Activated T-cell treated with anti-CD3 and anti-CD28 coated beads, Interleukin-2, amount 50 U/mL, for 72 hours (primary cell): ENCODE data around the gene DPM2. TPM values are rescaled to one million over a fixed set of nuclear protein-coding genes. Genes with fewer than 3 reads are reported as not detected.
A peak's percentile ranks its signal among the peaks of the same experiment; 100 is the strongest.

Experiments used
- ATAC-seq, 2 donors: fragments of 150-1000 bp; cut with Tn5 transposase; replicated peaks in 1 of 2; 2 replicates each; pipeline ENCODE4 v1.10.0; 2021; ENCODE audit warnings: moderate library complexity in 2 of 2, mild to moderate bottlenecking in 1 of 2
- DNase-seq, 2 donors: peaks; one replicate each; pipeline ENCODE4 v3.0.0; 2021 to 2022; ENCODE audit warnings: mixed read lengths in 1 of 2
- H3K27ac Mint-ChIP-seq: one replicate; pipeline ENCODE4 v1.8.0; 2022; ENCODE audit warnings: mild to moderate bottlenecking, moderate library complexity, mixed read lengths
- H3K27me3 Mint-ChIP-seq: one replicate; pipeline ENCODE4 v1.8.0; 2022; ENCODE audit warnings: low read depth, mixed read lengths
- H3K36me3 Mint-ChIP-seq, 2 donors: one replicate each; pipeline ENCODE4 v1.8.0; 2022; ENCODE audit warnings: mixed read lengths in 2 of 2, mild to moderate bottlenecking in 1 of 2; ENCODE audit not compliant: insufficient read depth in 2 of 2
- H3K4me1 Mint-ChIP-seq: one replicate; pipeline ENCODE4 v1.8.0; 2022; ENCODE audit warnings: low read depth, mixed read lengths
- H3K4me3 Mint-ChIP-seq, 2 donors: one replicate each; pipeline ENCODE4 v1.8.0; 2022; ENCODE audit warnings: mild to moderate bottlenecking in 2 of 2, mixed read lengths in 2 of 2, moderate library complexity in 2 of 2
- H3K9me3 Mint-ChIP-seq, 2 donors: one replicate each; pipeline ENCODE4 v1.8.0; 2022; ENCODE audit warnings: mixed read lengths in 2 of 2
- total RNA-seq, 2 donors: library from RNA; stranded (reverse); gene quantifications; one replicate each; pipeline ENCODE4 v1.2.3, GENCODE V29; 2022

Gene DPM2
- total RNA-seq, 2 donors from 2014 or later, result 44.2 to 51.1 TPM

DNA sequence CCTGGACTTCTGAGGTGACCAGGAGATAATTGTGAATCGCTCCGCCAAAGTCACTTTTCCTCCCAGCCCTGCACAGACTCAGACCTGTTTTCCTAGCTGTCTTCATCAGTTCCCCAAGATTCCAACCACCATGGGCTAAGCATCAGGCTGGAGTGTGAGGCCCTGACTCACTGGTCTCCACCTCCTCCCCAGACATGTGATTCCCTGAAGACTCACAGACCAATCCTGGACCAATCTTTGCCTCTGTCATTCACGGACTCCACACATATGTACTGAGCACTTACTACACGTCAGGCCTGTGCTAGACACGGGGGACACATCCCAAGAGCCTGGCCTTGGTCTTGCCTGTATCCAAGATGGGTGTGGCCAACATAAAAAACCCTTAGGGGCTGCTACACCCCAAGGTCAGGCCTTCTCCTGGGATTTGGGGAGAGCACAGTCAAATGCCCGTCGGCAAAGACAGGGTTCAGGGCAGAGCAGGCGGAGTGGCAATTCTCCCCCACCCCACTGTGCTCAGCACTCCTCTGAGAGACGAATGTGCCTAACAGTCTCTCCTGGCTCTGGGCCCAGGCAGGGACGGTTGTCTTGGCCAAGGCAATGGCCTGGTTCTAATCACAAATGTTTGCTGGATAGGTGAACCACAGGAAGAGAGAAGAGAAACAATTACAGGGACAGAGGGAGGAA, 31.2 kb upstream of the DPM2 start:
- H3K9me3 Mint-ChIP-seq, result no peaks in the 10 kb centered on the region
- ATAC-seq (no peak), DNase-seq (no peak)
- no peaks in the 10 kb centered on the region for H3K27me3 Mint-ChIP-seq
- H3K4me1 Mint-ChIP-seq, result peaks cover 100% of the 10 kb centered on the region
- peak overlapping the region; percentile 73 to 90 for H3K4me3 Mint-ChIP-seq
- H3K36me3 Mint-ChIP-seq, result peaks cover 1 to 14% of the 10 kb centered on the region in 2 donors
- peak overlapping the region; percentile 94 for H3K27ac Mint-ChIP-seq

DNA sequence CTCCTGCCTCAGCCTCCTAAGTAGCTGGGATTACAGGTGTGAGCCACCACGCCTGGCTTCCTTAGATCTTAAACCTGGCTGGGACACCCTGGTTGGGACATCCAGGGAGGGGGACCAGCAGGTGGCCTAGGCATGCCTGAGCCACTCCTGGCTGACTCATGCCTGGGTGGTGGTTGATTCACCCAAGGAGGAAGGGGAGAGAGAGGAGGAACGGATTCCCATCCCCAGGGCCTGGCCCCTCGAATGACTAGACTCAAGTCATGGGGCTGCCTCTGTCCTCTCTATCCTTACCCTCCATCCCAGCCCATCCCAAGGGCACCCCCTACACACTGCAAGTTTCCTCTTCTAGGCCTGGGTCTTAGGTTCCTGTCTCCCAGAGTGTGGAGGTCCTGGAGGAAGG, 30.4 kb upstream of the DPM2 start:
- ATAC-seq, result peak in 1 of 2 donors; percentile 21
- Mint-ChIP-seq H3K9me3 (no peaks in the 10 kb centered on the region), H3K27me3 (no peaks in the 10 kb centered on the region), H3K4me3 (peak overlapping the region; percentile 73 to 90), H3K27ac (peak overlapping the region; percentile 94), H3K4me1 (peaks cover 100% of the 10 kb centered on the region), H3K36me3 (peaks cover 1 to 14% of the 10 kb centered on the region in 2 donors)
- peak in 1 of 2 donors; percentile 67 for DNase-seq

DNA sequence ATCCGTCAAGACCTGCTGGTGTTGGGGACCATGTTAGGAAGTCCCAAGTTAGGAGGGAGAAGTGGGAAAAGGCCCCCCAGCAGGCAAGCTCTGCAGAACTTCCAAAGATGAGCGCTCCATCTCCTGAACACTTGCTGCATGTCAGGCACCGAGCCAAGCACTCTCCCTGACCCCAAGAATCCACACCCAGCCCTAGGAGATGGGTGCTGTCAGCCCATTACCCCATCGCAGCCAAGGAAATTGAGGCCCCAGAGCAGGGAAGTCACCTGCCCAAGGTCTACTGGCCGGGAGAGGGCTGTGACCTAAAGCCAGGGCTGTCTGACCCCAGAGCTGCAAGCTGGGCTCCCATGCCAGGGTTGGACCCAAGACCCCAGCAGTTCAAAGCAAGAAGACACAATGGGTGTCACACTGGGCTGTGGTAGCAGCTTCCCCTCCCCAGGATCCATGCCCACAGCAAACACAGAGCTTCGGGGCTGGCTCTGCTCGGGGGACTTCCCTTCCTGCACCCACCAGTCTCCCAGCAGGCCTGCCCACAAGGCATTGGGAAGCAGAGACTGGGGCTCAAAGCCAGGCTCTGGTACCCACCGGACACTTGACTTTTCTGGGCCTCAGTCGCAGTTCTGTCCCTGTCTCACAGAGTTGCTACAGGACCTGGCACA, 29.6 kb upstream of the DPM2 start:
- Mint-ChIP-seq H3K9me3 (no peaks in the 10 kb centered on the region), H3K4me3 (peak overlapping the region; percentile 90 to 92), H3K27me3 (no peaks in the 10 kb centered on the region), H3K4me1 (peaks cover 100% of the 10 kb centered on the region), H3K27ac (peak overlapping the region; percentile 94), H3K36me3 (peaks cover 1 to 14% of the 10 kb centered on the region in 2 donors)
- DNase-seq (no peak), ATAC-seq (no peak)

DNA sequence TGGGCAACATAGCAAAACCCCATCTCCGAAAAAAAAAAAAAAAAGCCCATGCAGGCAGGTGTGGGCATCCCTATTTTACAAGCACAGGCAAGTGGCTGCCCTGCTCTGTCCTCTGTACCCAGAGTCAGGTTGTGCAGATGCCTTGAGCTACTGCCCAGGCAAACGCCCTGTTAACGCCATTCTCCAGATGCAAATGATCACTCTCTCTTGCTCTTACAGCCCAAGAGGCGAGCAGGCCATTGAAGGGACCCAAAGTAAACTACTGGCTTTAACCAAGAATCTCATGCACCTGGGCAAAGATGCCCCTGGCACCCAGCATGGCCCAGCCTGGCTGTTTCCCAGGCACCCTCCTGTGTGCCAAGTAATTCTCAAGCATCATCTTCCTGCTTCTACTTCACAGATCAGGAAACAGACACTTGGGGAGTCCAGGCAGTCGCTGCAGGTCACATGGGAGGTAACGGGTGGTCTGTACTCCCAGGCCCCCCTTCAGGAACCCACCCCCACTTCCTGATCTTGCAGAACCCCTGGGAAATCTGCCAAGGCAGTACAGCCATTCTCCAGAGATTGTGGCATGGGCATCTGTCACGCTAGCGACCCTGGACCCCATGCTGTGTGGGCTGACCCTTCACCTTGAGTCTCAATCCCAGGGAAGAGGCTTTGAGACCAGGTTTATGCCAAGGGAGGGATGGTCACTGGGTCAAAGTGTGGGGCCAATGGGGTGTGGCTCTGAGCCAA, 28.9 kb upstream of the DPM2 start:
- Mint-ChIP-seq H3K27ac (no peak overlapping the region), H3K4me3 (peak overlapping the region; percentile 90 to 92), H3K36me3 (peaks cover 1 to 14% of the 10 kb centered on the region in 2 donors), H3K9me3 (no peaks in the 10 kb centered on the region), H3K27me3 (no peaks in the 10 kb centered on the region), H3K4me1 (peaks cover 100% of the 10 kb centered on the region)
- no peak for ATAC-seq
- DNase-seq, result no peak

DNA sequence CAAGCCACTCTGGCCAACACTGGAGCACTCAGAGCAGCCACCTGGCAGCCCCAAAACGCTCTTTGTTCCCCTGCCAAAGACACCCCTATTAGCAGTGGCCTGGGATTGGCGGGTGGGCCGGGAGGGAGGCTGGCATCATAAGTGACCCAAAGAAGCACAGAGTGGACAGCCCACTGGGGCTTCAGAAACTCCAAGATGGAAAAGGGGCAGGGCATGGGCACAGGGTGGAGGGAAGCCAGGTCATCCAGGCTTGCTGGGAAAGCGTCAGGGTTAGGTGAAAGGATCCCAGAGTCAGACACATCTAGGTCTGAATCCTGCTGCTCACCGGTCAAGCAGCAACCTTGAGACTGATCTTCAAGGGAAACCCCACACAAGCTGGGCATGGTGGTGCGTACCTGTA, 28.3 kb upstream of the DPM2 start:
- H3K4me3 Mint-ChIP-seq, result peak overlapping the region; percentile 90 to 92

DNA sequence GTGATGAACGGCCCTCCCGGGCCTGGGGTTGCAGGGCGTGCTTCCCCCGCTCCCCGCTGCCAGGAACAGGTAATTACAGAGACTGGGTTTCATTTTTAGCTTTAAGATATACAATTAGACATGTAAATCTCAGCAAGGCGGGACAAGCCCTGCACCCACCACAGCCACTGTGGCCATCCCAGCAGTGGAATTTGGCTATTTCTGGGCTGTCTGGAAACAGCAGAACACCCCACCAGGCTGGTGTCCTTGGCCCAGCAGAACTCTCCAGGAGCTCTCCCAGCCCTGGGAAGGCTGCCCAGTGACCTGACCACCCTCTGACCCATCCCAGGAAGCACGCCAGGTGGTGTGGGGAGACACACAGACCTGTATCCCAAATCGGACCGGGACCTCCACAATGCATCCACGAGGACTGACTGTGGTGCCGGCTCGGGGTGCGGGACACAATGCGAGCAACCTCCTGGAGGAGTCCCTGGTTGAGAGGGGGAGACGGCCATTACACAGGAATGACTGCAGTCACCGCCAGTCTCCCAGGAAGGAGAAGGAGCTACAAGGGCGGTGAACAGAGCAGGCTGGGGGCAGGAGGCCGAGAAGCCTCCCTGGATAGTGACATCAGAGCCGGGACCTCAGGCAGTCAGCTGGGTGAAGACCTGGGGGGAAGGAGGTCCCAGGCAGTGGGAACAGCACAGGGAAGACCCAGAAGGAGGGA, 25.9 kb upstream of the DPM2 start:
- no peak for DNase-seq
- no peaks in the 10 kb centered on the region for H3K9me3 Mint-ChIP-seq
- peak overlapping the region; percentile 90 for H3K27ac Mint-ChIP-seq
- H3K36me3 Mint-ChIP-seq, result peaks cover 2 to 21% of the 10 kb centered on the region in 2 donors
- peak overlapping the region; percentile 70 to 90 for H3K4me3 Mint-ChIP-seq
- no peaks in the 10 kb centered on the region for H3K27me3 Mint-ChIP-seq
- ATAC-seq, result peak in 1 of 2 donors; percentile 11
- H3K4me1 Mint-ChIP-seq, result peaks cover 100% of the 10 kb centered on the region

More for the DNA sequence above, 28.3 kb upstream of the DPM2 start:
- no peak overlapping the region for H3K27ac Mint-ChIP-seq
- DNase-seq (no peak), ATAC-seq (no peak)
- H3K9me3 Mint-ChIP-seq, result no peaks in the 10 kb centered on the region
- peaks cover 1 to 16% of the 10 kb centered on the region in 2 donors for H3K36me3 Mint-ChIP-seq
- no peaks in the 10 kb centered on the region for H3K27me3 Mint-ChIP-seq
- peaks cover 100% of the 10 kb centered on the region for H3K4me1 Mint-ChIP-seq

DNA sequence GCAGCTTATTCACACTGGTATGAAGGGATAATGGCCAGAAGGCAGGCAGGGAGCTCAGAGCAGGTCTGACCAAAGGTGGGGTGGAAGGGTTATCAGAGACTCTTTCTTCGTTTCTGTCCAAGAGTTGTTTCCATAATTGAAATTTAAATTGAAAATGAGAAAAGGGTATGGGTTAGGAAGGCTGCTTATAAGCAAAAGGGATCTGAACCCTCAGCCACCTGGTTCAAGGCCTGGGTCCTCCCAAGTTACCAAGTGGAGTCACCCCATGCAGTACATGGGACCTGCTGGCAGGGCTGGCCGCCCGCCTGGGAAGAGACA, 25.3 kb upstream of the DPM2 start:
- no peaks in the 10 kb centered on the region for H3K9me3 Mint-ChIP-seq
- H3K4me3 Mint-ChIP-seq, result peak overlapping the region; percentile 70 to 90
- peaks cover 100% of the 10 kb centered on the region for H3K4me1 Mint-ChIP-seq
- peaks cover 2 to 22% of the 10 kb centered on the region in 2 donors for H3K36me3 Mint-ChIP-seq
- no peaks in the 10 kb centered on the region for H3K27me3 Mint-ChIP-seq
- no peak for ATAC-seq
- no peak for DNase-seq
- H3K27ac Mint-ChIP-seq, result peak overlapping the region; percentile 90

DNA sequence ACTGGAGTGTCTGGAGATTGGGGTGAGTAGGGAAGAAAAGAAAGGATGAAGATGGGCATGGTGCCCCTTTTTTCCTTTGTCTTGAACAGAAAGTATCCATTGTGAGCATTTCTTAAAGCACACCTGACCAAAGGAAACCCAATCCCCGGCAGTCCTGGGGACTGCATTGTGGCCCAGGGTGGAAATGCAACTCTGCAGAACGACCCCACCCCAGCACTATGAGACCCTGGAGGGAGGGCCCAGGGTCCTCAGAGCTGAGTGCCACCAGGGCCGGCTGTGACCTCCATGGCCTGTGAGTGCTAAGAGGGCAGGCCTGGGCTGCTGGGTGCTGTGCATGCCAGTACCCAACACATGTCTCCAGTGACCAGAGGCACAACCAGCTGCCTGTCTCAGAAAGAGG, 24.6 kb upstream of the DPM2 start:
- no peak for ATAC-seq
- DNase-seq, result no peak
- peaks cover 2 to 24% of the 10 kb centered on the region in 2 donors for H3K36me3 Mint-ChIP-seq

DNA sequence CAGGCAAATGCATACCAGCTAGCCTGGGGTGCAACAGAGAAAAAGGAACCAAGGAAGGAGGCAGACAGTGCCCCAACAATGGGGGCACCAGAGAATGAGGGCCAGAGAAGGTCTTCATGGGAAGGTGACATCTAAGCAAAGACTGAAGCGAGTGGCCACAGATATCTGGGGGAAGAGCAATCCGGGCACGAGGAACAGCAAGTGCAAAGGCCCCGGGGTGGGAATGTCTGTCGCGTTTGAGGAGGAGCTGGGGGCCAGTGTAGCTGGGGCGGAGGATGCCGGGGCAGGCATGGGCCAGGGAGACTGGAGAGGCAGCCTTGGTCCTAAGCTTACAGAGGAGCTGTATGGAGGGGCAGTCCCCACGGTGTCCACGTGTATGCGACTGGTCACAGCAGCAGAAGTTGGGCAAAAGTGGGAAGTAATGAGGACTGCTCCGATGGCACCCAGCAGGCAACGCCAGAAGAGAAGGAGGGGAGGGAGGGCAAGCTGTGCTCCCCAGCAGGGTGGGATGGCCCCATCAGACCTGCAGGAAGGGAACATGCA, 24.0 kb upstream of the DPM2 start:
- Mint-ChIP-seq H3K36me3 (peaks cover 2 to 24% of the 10 kb centered on the region in 2 donors), H3K9me3 (no peaks in the 10 kb centered on the region), H3K27ac (peak overlapping the region; percentile 87), H3K27me3 (no peaks in the 10 kb centered on the region), H3K4me3 (peak overlapping the region; percentile 9 to 90), H3K4me1 (peaks cover 99% of the 10 kb centered on the region)
- no peak for DNase-seq
- no peak for ATAC-seq

More for the DNA sequence above, 24.6 kb upstream of the DPM2 start:
- Mint-ChIP-seq H3K4me1 (peaks cover 99% of the 10 kb centered on the region), H3K27ac (peak overlapping the region; percentile 90), H3K9me3 (no peaks in the 10 kb centered on the region), H3K27me3 (no peaks in the 10 kb centered on the region), H3K4me3 (peak overlapping the region; percentile 70 to 90)

DNA sequence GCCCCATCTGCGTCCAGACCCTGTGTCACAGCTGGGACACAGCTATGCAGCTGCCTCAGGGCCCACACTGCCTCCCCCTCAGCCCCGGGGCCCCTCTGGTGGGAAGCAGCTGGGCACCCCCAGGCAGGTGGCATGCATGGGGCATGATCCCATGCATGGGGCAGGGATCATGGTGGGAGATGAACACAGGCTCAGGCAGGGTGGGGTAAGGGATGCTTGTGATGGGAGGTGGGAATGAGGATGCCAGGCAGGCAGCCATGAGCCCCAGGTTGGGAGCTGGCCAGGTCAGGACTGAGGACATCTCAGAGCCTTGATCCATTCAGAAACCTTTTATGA, 23.5 kb upstream of the DPM2 start:
- no peak for ATAC-seq
- no peak for DNase-seq
- Mint-ChIP-seq H3K9me3 (no peaks in the 10 kb centered on the region), H3K27me3 (no peaks in the 10 kb centered on the region), H3K4me3 (peak overlapping the region; percentile 9 to 17), H3K36me3 (peaks cover 2 to 24% of the 10 kb centered on the region in 2 donors), H3K27ac (peak overlapping the region; percentile 87), H3K4me1 (peaks cover 99% of the 10 kb centered on the region)

DNA sequence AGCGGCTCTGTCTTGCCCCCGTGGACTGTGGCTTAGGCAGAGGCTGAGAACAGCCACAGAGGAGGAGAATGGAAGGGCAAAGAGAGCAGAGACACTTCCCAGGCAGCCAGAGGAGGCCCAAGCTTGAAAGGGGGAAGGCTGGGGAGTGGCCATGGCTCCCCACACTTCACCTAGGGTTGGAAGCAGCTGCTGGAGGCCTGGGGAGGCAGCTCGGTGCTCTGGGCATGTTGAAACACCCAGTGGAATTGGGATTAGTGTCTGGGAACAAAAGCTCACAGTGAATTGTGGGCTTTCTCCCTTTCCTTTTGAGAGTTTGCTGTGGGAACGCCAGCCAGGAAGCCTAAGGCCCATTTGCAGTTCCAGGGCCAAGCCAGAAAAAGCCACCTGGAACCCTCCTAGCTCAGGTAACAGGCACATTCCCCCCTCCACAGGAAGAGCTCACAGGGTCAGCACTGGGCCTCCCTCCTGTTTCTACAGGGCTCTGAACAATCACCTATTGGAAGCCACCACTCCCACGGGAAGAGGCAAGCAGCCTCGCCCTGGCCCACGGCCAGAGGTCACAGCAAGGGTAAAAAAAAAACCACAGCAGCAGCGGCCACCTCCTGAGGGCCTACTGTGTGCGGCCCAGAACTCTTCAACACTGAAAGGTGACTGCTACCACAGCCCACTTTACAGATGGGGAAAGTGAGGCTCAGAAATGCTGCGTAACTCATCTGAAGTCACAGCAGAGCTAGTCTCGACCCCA, 22.9 kb upstream of the DPM2 start:
- H3K9me3 Mint-ChIP-seq, result no peaks in the 10 kb centered on the region
- H3K4me1 Mint-ChIP-seq, result peaks cover 99% of the 10 kb centered on the region
- H3K27me3 Mint-ChIP-seq, result no peaks in the 10 kb centered on the region
- no peak for DNase-seq
- peak overlapping the region; percentile 87 for H3K27ac Mint-ChIP-seq
- peak overlapping the region; percentile 31 to 53 for H3K4me3 Mint-ChIP-seq
- ATAC-seq, result no peak
- H3K36me3 Mint-ChIP-seq, result peaks cover 2 to 24% of the 10 kb centered on the region in 2 donors

DNA sequence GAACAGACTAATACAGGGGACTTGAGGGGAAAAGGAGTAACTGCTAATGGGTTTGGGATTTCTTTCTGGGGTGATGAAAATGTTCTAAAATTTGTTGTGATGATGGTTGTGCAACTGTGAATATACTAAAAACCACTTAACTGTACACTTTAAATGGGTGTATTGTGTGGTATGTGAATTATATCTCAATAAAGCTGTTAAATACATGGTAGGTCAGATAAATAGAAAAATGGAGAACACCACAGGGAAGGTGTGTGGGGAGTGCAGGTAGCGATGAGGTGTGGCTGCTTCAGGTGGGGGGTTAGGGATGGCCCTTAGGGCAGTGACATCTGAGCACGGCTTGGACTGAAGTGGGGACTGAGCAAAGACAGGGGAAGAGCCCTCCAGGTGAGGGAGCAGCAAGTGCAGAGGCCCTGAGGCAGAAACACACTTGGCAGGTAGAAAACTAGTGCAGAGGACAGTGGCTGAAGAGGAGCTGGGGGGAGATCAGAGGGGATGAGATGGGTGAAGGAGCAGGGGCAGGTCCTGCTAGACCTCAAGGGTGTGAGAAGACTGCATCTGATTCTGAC, 22.3 kb upstream of the DPM2 start:
- ATAC-seq (no peak), DNase-seq (no peak)
- peaks cover 2 to 24% of the 10 kb centered on the region in 2 donors for H3K36me3 Mint-ChIP-seq
- peaks cover 99% of the 10 kb centered on the region for H3K4me1 Mint-ChIP-seq
- H3K4me3 Mint-ChIP-seq, result peak overlapping the region; percentile 20 to 53
- H3K27me3 Mint-ChIP-seq, result no peaks in the 10 kb centered on the region
- peak overlapping the region; percentile 87 for H3K27ac Mint-ChIP-seq
- H3K9me3 Mint-ChIP-seq, result no peaks in the 10 kb centered on the region
